Breast epithelium (tissue), 4 donors: ENCODE data around the gene ARHGAP15. TPM values are rescaled to one million over a fixed set of nuclear protein-coding genes. Genes with fewer than 3 reads are reported as not detected.

Experiments used
- DNase-seq, 2 donors: peaks; one replicate each; pipeline ENCODE4 v3.0.0-alpha.2; 2019; ENCODE audit warnings: low spot score in 2 of 2
- H3K27ac ChIP-seq, 2 donors: fragments of 200-600 bp; sonication (generic) in 1 of 2; one replicate each; pipeline ENCODE4 v1.5.1; 2016 to 2019; ENCODE audit warnings: mild to moderate bottlenecking in 1 of 2
- H3K27me3 ChIP-seq, 2 donors: fragments of 200-600 bp; sonication (generic) in 1 of 2; one replicate each; pipeline versions ENCODE4 v1.5.1 to v1.6.0; 2017 to 2019; ENCODE audit warnings: control low read depth in 1 of 2, mild to moderate bottlenecking in 1 of 2
- H3K36me3 ChIP-seq: fragments of 200-600 bp; one replicate; pipeline ENCODE4 v1.5.1; 2019
- H3K4me1 ChIP-seq, 2 donors: fragments of 200-600 bp; sonication (generic); one replicate each; pipeline ENCODE4 v1.5.1; 2016 to 2019; ENCODE audit warnings: control low read depth in 1 of 2
- H3K4me3 ChIP-seq, 3 donors: fragments of 200-600 bp; sonication (generic); 1 replicate in 2 of 3; 2 replicates in 1 of 3; pipeline ENCODE4 v1.5.1; 2016 to 2019; ENCODE audit warnings: mild to moderate bottlenecking in 3 of 3, moderate library complexity in 2 of 3
- H3K9me3 ChIP-seq, 2 donors: fragments of 200-600 bp; sonication (generic) in 1 of 2; one replicate each; pipeline ENCODE4 v1.5.1; 2016 to 2019; ENCODE audit warnings: control low read depth in 1 of 2
- POLR2A ChIP-seq: fragments of 450-650 bp; IDR thresholded peaks from one replicate; pipeline ENCODE4 v1.6.1; 2016; ENCODE audit warnings: antibody characterized with exemption, mild to moderate bottlenecking, moderate library complexity
- POLR2AphosphoS5 ChIP-seq, 3 donors: sonication (generic); formaldehyde crosslinking; IDR thresholded peaks; one replicate each; pipeline ENCODE4 v1.6.1; 2017; ENCODE audit warnings: antibody characterized with exemption in 3 of 3
- intact Hi-C: fragments of 100-400 bp; cut with DNase I; formaldehyde crosslinking; loops from one replicate; pipeline ENCODE4 v1.15.1; 2023; ENCODE audit warnings: low total_unique reads
- total RNA-seq, 3 donors: library from RNA; depleted of rRNA; stranded (reverse); fragments of >200 nt; gene quantifications; one replicate each; pipeline ENCODE4 v1.1.0, GENCODE V29; 2016
- TF ChIP-seq, protein P1 (sequence below), 3 donors: fragments of 450-650 bp; IDR thresholded peaks; one replicate each; pipeline ENCODE4 v1.5.1; 2016 to 2017; ENCODE audit warnings: antibody characterized with exemption in 3 of 3, mild to moderate bottlenecking in 3 of 3, moderate library complexity in 3 of 3

The ARHGAP15 gene
- total RNA-seq, 3 donors from 2014 or later, result 8.9 to 13.4 (median 10.7) TPM

- no peaks in the 10 kb centered on the region for H3K9me3 ChIP-seq
- H3K27me3 ChIP-seq, result no peaks in the 10 kb centered on the region
- H3K4me3 ChIP-seq, result no peak overlapping the region
- DNase-seq, result no peak
- no peaks in the 10 kb centered on the region for H3K36me3 ChIP-seq
- TF ChIP-seq, protein P1, sequence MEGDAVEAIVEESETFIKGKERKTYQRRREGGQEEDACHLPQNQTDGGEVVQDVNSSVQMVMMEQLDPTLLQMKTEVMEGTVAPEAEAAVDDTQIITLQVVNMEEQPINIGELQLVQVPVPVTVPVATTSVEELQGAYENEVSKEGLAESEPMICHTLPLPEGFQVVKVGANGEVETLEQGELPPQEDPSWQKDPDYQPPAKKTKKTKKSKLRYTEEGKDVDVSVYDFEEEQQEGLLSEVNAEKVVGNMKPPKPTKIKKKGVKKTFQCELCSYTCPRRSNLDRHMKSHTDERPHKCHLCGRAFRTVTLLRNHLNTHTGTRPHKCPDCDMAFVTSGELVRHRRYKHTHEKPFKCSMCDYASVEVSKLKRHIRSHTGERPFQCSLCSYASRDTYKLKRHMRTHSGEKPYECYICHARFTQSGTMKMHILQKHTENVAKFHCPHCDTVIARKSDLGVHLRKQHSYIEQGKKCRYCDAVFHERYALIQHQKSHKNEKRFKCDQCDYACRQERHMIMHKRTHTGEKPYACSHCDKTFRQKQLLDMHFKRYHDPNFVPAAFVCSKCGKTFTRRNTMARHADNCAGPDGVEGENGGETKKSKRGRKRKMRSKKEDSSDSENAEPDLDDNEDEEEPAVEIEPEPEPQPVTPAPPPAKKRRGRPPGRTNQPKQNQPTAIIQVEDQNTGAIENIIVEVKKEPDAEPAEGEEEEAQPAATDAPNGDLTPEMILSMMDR (IDR thresholded peaks at IDR 0.05), result no peak
- no peak for TF ChIP-seq POLR2AphosphoS5 (IDR thresholded peaks at IDR 0.05)
- no peak for TF ChIP-seq POLR2A
- H3K4me1 ChIP-seq, result no peaks in the 10 kb centered on the region
- H3K27ac ChIP-seq, result no peak overlapping the region
- intact Hi-C loops, result no loop called here
Measured at GRCh38 chr2:143493339-143493738, 364.1 kb downstream of the ARHGAP15 start.

DNA sequence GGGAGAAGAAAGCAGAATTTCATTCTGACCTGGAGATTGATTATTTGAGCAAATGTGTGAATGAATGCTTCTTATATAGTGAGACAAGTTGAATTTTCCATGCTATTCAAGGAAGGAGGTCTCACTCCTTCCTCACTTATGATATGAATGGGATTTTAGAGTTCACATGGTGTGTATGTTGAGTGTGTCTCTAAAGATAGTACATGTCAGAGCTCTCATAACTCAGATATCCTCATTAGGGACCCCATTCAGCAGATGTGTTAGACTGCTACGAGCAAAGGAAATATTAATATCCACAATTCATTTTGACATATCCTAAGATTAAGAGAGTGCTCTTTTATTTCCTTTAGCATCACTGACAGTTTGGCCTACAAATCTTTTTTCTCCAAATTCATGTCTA lies 368.5 kb downstream of the ARHGAP15 start:
- no peak for DNase-seq
- TF ChIP-seq POLR2A, result no peak
- TF ChIP-seq, protein P1 (IDR thresholded peaks at IDR 0.05), result no peak
- TF ChIP-seq POLR2AphosphoS5 (IDR thresholded peaks at IDR 0.05), result no peak
- Histone ChIP-seq H3K36me3 (no peaks in the 10 kb centered on the region), H3K9me3 (no peaks in the 10 kb centered on the region), H3K4me3 (no peak overlapping the region), H3K27me3 (no peaks in the 10 kb centered on the region), H3K4me1 (no peaks in the 10 kb centered on the region), H3K27ac (no peak overlapping the region)
- intact Hi-C loops, result no loop called here

DNA sequence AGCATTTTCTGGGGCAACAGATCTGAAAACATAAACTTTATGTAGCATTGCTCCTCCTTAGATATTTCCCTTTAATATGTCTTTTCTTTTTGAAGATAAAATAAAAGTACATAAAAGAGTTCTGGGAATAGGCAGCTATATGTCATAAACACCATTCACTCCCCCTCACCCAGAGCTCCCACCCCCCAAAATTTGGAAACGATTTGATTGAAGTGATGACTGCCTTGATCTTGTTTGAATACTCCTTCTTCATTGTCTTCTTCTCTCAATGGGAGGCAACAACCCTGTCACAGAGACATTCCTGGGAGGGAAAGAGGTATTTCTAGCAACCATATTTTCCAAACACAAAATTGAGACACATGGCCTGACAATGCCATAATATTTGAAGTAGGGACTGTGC lies 369.3 kb downstream of the ARHGAP15 start:
- no peak for DNase-seq
- no peaks in the 10 kb centered on the region for H3K27me3 ChIP-seq
- intact Hi-C loops, result no loop called here

GRCh38 chr2:143499061-143499460 lies 369.8 kb downstream of the ARHGAP15 start:
- DNase-seq, result no peak
- no peak overlapping the region for H3K4me3 ChIP-seq
- no peaks in the 10 kb centered on the region for H3K9me3 ChIP-seq
- intact Hi-C loops, result no loop called here
- TF ChIP-seq, protein P1 (IDR thresholded peaks at IDR 0.05), result no peak
- no peak for TF ChIP-seq POLR2A
- no peak for TF ChIP-seq POLR2AphosphoS5 (IDR thresholded peaks at IDR 0.05)
- H3K4me1 ChIP-seq, result no peaks in the 10 kb centered on the region
- H3K27ac ChIP-seq, result no peak overlapping the region
- no peaks in the 10 kb centered on the region for H3K27me3 ChIP-seq
- no peaks in the 10 kb centered on the region for H3K36me3 ChIP-seq

More for the DNA sequence above, 369.3 kb downstream of the ARHGAP15 start:
- Histone ChIP-seq H3K27ac (no peak overlapping the region), H3K4me1 (no peaks in the 10 kb centered on the region), H3K4me3 (no peak overlapping the region), H3K36me3 (no peaks in the 10 kb centered on the region), H3K9me3 (no peaks in the 10 kb centered on the region)
- TF ChIP-seq POLR2AphosphoS5 (IDR thresholded peaks at IDR 0.05), result no peak
- TF ChIP-seq POLR2A, result no peak
- TF ChIP-seq, protein P1 (IDR thresholded peaks at IDR 0.05), result no peak

DNA sequence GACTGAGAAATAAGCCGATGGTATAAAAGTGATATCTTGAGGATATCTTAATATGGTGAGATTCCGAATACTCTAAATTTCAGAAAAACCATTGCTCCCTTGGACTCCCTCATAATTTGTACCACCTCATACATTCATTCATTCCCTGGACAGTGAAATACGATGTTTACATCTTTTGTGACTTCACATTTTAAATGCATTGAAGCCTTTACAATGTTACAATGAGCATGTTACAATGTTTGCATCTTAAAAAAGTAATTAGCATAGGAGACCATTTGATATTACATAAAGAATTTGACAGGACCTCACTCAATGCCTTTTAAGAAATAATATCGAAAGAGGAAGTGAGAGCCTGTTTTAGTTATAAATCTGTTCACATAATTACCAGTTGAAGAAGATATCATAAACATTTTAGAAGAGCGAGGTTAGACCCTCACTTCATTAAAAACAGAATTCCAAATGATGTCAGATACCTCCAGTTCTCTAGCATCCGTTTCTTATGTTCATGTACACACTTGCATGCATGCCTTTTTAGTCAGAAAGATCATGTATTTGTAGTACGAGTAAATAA lies 372.0 kb downstream of the ARHGAP15 start:
- Histone ChIP-seq H3K4me1 (no peaks in the 10 kb centered on the region), H3K27ac (no peak overlapping the region), H3K36me3 (no peaks in the 10 kb centered on the region), H3K9me3 (no peaks in the 10 kb centered on the region), H3K27me3 (no peaks in the 10 kb centered on the region), H3K4me3 (no peak overlapping the region)
- TF ChIP-seq, protein P1 (IDR thresholded peaks at IDR 0.05), result no peak
- TF ChIP-seq POLR2AphosphoS5 (IDR thresholded peaks at IDR 0.05) (no peak), POLR2A (no peak)
- no peak for DNase-seq
- intact Hi-C loops, result no loop called here
